HG02623 (cell line): Measurements from ENCODE around the gene PPP1R1B.

Experiments
- ATAC-seq: cut with Tn5 transposase; IDR thresholded peaks from one replicate; pipeline ENCODE4 v1.9.1; 2021; ENCODE audit warnings: moderate library complexity; ENCODE audit not compliant: unreplicated experiment

PPP1R1B gene

GRCh38 chr17:39651923-39652586, 25.3 kb downstream of the PPP1R1B start:
- ATAC-seq = no peak

GRCh38 chr17:39652587-39653315, 26.0 kb downstream of the PPP1R1B start:
- ATAC-seq = no peak

GRCh38 chr17:39653316-39653661, 26.5 kb downstream of the PPP1R1B start:
- no peak for ATAC-seq

GRCh38 chr17:39653662-39654331, 27.0 kb downstream of the PPP1R1B start:
- ATAC-seq = no peak

- ATAC-seq = no peak
Observed at GRCh38 chr17:39655105-39655504, 28.4 kb downstream of the PPP1R1B start.

GRCh38 chr17:39658346-39658745, 31.6 kb downstream of the PPP1R1B start:
- no peak for ATAC-seq

- no peak for ATAC-seq
Observed at GRCh38 chr17:39658760-39659159, 32.0 kb downstream of the PPP1R1B start.

GRCh38 chr17:39659279-39660010, 32.7 kb downstream of the PPP1R1B start:
- ATAC-seq = no peak

GRCh38 chr17:39660011-39660360, 33.2 kb downstream of the PPP1R1B start:
- no peak for ATAC-seq

- ATAC-seq = no peak
Observed at GRCh38 chr17:39660397-39661385, 33.9 kb downstream of the PPP1R1B start.

GRCh38 chr17:39661744-39662541, 35.2 kb downstream of the PPP1R1B start:
- ATAC-seq = no peak

GRCh38 chr17:39662551-39663339, 36.0 kb downstream of the PPP1R1B start:
- ATAC-seq = no peak

GRCh38 chr17:39663340-39663687, 36.6 kb downstream of the PPP1R1B start:
- no peak for ATAC-seq

GRCh38 chr17:39663688-39664580, 37.2 kb downstream of the PPP1R1B start:
- ATAC-seq = no peak

- no peak for ATAC-seq
Observed at GRCh38 chr17:39664581-39665561, 38.1 kb downstream of the PPP1R1B start, which contains the start of gene TCAP. Gene TCAP, plus strand, starts transcription at chr17:39665349. Its CDS starts 11 bp downstream, at chr17:39665360.

GRCh38 chr17:39665642-39666224, 39.0 kb downstream of the PPP1R1B start:
- no peak for ATAC-seq
